Mammary epithelial cell (primary cell): ENCODE measurements around the gene SKA2.

ENCODE experiments used
- CTCF ChIP-seq, 2 donors: IDR thresholded peaks in 1 of 2; conservative IDR thresholded peaks in 1 of 2; 2 replicates each; pipeline ENCODE4 v1.5.1; 2011 to 2012; ENCODE audit warnings: inconsistent platforms in 2 of 2, low read length in 2 of 2, mild to moderate bottlenecking in 2 of 2, control low read depth in 1 of 2, low read depth in 1 of 2; ENCODE audit not compliant: insufficient read depth in 1 of 2; ENCODE audit errors: extremely low read depth in 1 of 2
- EZH2 ChIP-seq: IDR thresholded peaks from 2 replicates; pipeline ENCODE4 v1.6.1; 2012; ENCODE audit warnings: low read length, inconsistent platforms, borderline replicate concordance

- TF ChIP-seq CTCF (conservative IDR thresholded peaks at IDR 0.05 in 1 of 2, IDR thresholded peaks at IDR 0.05 in 1 of 2; ENCODE audit: extremely low read depth in 1 of 2, insufficient read depth in 1 of 2, low read depth in 1 of 2, low read length in 2 of 2) (no peak), EZH2 (no peak)
Measured at GRCh38 chr17:59155439-59156177, 622 bp upstream of the SKA2 start, which contains the start of gene PRR11.
